GM23338 (cell line): ENCODE data around the gene MSH2. TPM values are rescaled to one million over a fixed set of nuclear protein-coding genes. Genes with fewer than 3 reads are reported as not detected.

ENCODE experiments used
- ATAC-seq: fragments of 200-7000 bp; cut with Tn5 transposase; 3 replicates; pipeline ENCODE4 v1.9.1; 2020
- DNase-seq: peaks from one replicate; pipeline ENCODE4 v3.0.0-alpha.2; 2015; ENCODE audit warnings: low spot score
- H2AFZ ChIP-seq: fragments of 200-600 bp; sonication (generic); 2 replicates; pipeline ENCODE4 v1.8.0; 2016; ENCODE audit warnings: antibody characterized with exemption, mild to moderate bottlenecking, moderate library complexity
- H3F3A ChIP-seq: fragments of 200-600 bp; sonication (generic); replicated peaks from 2 replicates; pipeline ENCODE4 v1.8.0; 2017; ENCODE audit warnings: antibody characterized with exemption, mixed run types, low read depth
- H3K27ac ChIP-seq: fragments of 200-600 bp; sonication (generic); 2 replicates; pipeline ENCODE4 v1.6.1; 2016; ENCODE audit warnings: low read depth
- H3K27me3 ChIP-seq: fragments of 200-600 bp; sonication (generic); 2 replicates; pipeline ENCODE4 v1.8.0; 2016; ENCODE audit warnings: mild to moderate bottlenecking, mixed run types, moderate library complexity; ENCODE audit not compliant: insufficient read depth
- H3K36me3 ChIP-seq: fragments of 200-600 bp; sonication (generic); 2 replicates; pipeline ENCODE4 v1.8.0; 2016; ENCODE audit warnings: mild to moderate bottlenecking; ENCODE audit not compliant: insufficient read depth
- H3K4me1 ChIP-seq: fragments of 200-600 bp; sonication (generic); 2 replicates; pipeline ENCODE4 v1.8.0; 2016; ENCODE audit warnings: mild to moderate bottlenecking, moderate library complexity; ENCODE audit not compliant: insufficient read depth
- H3K4me2 ChIP-seq: fragments of 200-600 bp; sonication (generic); 2 replicates; pipeline ENCODE4 v1.7.1; 2017; ENCODE audit warnings: mixed run types
- H3K4me3 ChIP-seq: fragments of 200-600 bp; sonication (generic); 2 replicates; pipeline ENCODE4 v1.6.1; 2016; ENCODE audit warnings: mixed run types
- H3K79me2 ChIP-seq: fragments of 200-600 bp; sonication (generic); replicated peaks from 2 replicates; pipeline ENCODE4 v1.8.0; 2017; ENCODE audit warnings: mild to moderate bottlenecking; ENCODE audit not compliant: insufficient read depth
- H3K9me2 ChIP-seq: fragments of 200-600 bp; sonication (generic); 2 replicates; pipeline ENCODE4 v1.8.0; 2017; ENCODE audit not compliant: insufficient read depth
- H4K20me1 ChIP-seq: fragments of 200-600 bp; sonication (generic); replicated peaks from 2 replicates; pipeline ENCODE4 v1.8.0; 2017; ENCODE audit warnings: mild to moderate bottlenecking; ENCODE audit not compliant: insufficient read depth
- H3K27ac Mint-ChIP-seq: 2 replicates; pipeline ENCODE4 v1.8.0; 2020; ENCODE audit warnings: inconsistent platforms, mild to moderate bottlenecking, moderate library complexity, mixed read lengths
- H3K27me3 Mint-ChIP-seq: 3 replicates; pipeline ENCODE4 v1.8.0; 2022; ENCODE audit warnings: low read depth, mild to moderate bottlenecking, moderate library complexity, mixed read lengths, inconsistent platforms; ENCODE audit not compliant: insufficient read depth, poor library complexity
- H3K36me3 Mint-ChIP-seq: 3 replicates; pipeline ENCODE4 v1.8.0; 2021; ENCODE audit warnings: low read depth, mild to moderate bottlenecking, inconsistent platforms, moderate library complexity, mixed read lengths
- H3K4me1 Mint-ChIP-seq: 3 replicates; pipeline ENCODE4 v1.8.0; 2020; ENCODE audit warnings: mild to moderate bottlenecking, inconsistent platforms, mixed read lengths
- H3K4me3 Mint-ChIP-seq: 3 replicates; pipeline ENCODE4 v1.8.0; 2021; ENCODE audit warnings: moderate library complexity, mild to moderate bottlenecking, inconsistent platforms, mixed read lengths
- H3K9me3 Mint-ChIP-seq: 3 replicates; pipeline ENCODE4 v1.8.0; 2020; ENCODE audit warnings: moderate library complexity, mild to moderate bottlenecking, inconsistent platforms, mixed read lengths
- CREB1 ChIP-seq: fragments of 250-450 bp; sonication (Bioruptor Pico); IDR thresholded peaks from 2 replicates; pipeline ENCODE4 v1.5.0; 2020; ENCODE audit warnings: low read depth, mild to moderate bottlenecking, moderate library complexity
- ETS1 ChIP-seq: IDR thresholded peaks from 2 replicates; pipeline ENCODE4 v1.6.1; 2016; ENCODE audit warnings: antibody characterized with exemption
- EZH2 ChIP-seq: fragments of 200-600 bp; sonication (generic); IDR thresholded peaks from one replicate; pipeline ENCODE4 v1.8.0; 2017; ENCODE audit warnings: antibody characterized with exemption, mild to moderate bottlenecking, low read depth; ENCODE audit not compliant: unreplicated experiment
- EZH2phosphoT487 ChIP-seq: fragments of 200-600 bp; sonication (generic); IDR thresholded peaks from one replicate; pipeline ENCODE4 v1.8.1; 2018; ENCODE audit warnings: antibody characterized with exemption; ENCODE audit not compliant: unreplicated experiment
- NANOG ChIP-seq: IDR thresholded peaks from 2 replicates; pipeline ENCODE4 v1.6.1; 2016; ENCODE audit warnings: antibody characterized with exemption, borderline replicate concordance
- POLR2AphosphoS5 ChIP-seq: IDR thresholded peaks from 2 replicates; pipeline ENCODE4 v1.6.1; 2016; ENCODE audit warnings: antibody characterized with exemption, low read depth
- ZNF114 ChIP-seq: fragments of 250-450 bp; sonication (Bioruptor Pico); IDR thresholded peaks from 2 replicates; pipeline ENCODE4 v1.5.0; 2020; ENCODE audit warnings: mild to moderate bottlenecking, moderate library complexity
- ZNF331 ChIP-seq: fragments of 250-450 bp; sonication (Bioruptor Pico); IDR thresholded peaks from 2 replicates; pipeline ENCODE4 v1.5.0; 2020; ENCODE audit warnings: low read depth, mild to moderate bottlenecking, moderate library complexity
- ZNF462 ChIP-seq: fragments of 250-450 bp; sonication (Bioruptor Pico); IDR thresholded peaks from 2 replicates; pipeline ENCODE4 v1.5.0; 2020; ENCODE audit warnings: mild to moderate bottlenecking, moderate library complexity
- polyA plus RNA-seq: library from polyadenylated mRNA; unstranded; fragments of >200 nt; fragmentation: Nextera tagmentation; extraction: Ambion mirVana; gene quantifications from 2 replicates; pipeline ENCODE4 v1.2.1, GENCODE V29; 2016
- total RNA-seq: library from RNA; depleted of rRNA; stranded (reverse); fragments of >200 nt; shearing (Covaris generic); gene quantifications from 2 replicates; pipeline ENCODE4 v1.2.3, GENCODE V29; 2014

Gene MSH2
- total and polyA plus RNA-seq, 2 experiments from 2014 or later = 156 to 249 TPM

GRCh38 chr2:47375307-47375706, 27.6 kb upstream of the MSH2 start:
- no peak for ATAC-seq
- no peak overlapping the region for H3K27ac Mint-ChIP-seq
- no peaks in the 10 kb centered on the region for H3K27me3 ChIP-seq
- peaks cover 11% of the 10 kb centered on the region; the same call in 1 of the 2 replicates for H3F3A ChIP-seq
- no peak for TF ChIP-seq POLR2AphosphoS5
- TF ChIP-seq EZH2 = no peak
- TF ChIP-seq ZNF462 = no peak
- TF ChIP-seq EZH2phosphoT487 = no peak
- TF ChIP-seq CREB1 (CRISPR knock-in tag) = no peak
- TF ChIP-seq NANOG = no peak
- TF ChIP-seq ETS1 = no peak
- no peak for TF ChIP-seq ZNF114 (CRISPR knock-in tag)
- no peak for TF ChIP-seq ZNF331 (CRISPR knock-in tag)
- no peak overlapping the region for H3K4me3 ChIP-seq
- H3K79me2 ChIP-seq = peaks cover 52% of the 10 kb centered on the region
- peaks cover 17% of the 10 kb centered on the region for H3K4me1 Mint-ChIP-seq
- no peak overlapping the region for H3K27ac ChIP-seq
- no peak for DNase-seq
- H3K4me2 ChIP-seq = no peak overlapping the region
- H2AFZ ChIP-seq = no peak overlapping the region
- H3K36me3 Mint-ChIP-seq = peaks cover 95% of the 10 kb centered on the region
- H3K4me1 ChIP-seq = peaks cover 15% of the 10 kb centered on the region
- H3K27me3 Mint-ChIP-seq = peaks cover 15% of the 10 kb centered on the region
- no peaks in the 10 kb centered on the region for H3K9me2 ChIP-seq
- H3K4me3 Mint-ChIP-seq = no peak overlapping the region
- peaks cover 70% of the 10 kb centered on the region for H3K36me3 ChIP-seq
- H3K9me3 Mint-ChIP-seq = peaks cover 3% of the 10 kb centered on the region; the same call in 2 of the 3 replicates
- peaks cover 53% of the 10 kb centered on the region for H4K20me1 ChIP-seq
